KOPT-K1 (cell line): ENCODE measurements around the gene USF1.

ENCODE experiments used
- H3K27ac ChIP-seq: fragments of 200-600 bp; sonication (generic); 2 replicates; pipeline ENCODE4 v1.5.1; 2016; ENCODE audit warnings: antibody characterized with exemption, mild to moderate bottlenecking, low read depth, low read length; ENCODE audit not compliant: poor library complexity, severe bottlenecking
- H3K36me3 ChIP-seq: fragments of 200-600 bp; sonication (generic); 2 replicates; pipeline ENCODE4 v1.5.1; 2017; ENCODE audit warnings: antibody characterized with exemption, mild to moderate bottlenecking, low read length, moderate library complexity; ENCODE audit not compliant: insufficient read depth
- H3K9me3 ChIP-seq: fragments of 200-600 bp; sonication (generic); 2 replicates; pipeline ENCODE4 v1.5.1; 2017; ENCODE audit warnings: antibody characterized with exemption, low read length, mild to moderate bottlenecking; ENCODE audit not compliant: insufficient read depth, poor library complexity, severe bottlenecking

USF1 gene

DNA sequence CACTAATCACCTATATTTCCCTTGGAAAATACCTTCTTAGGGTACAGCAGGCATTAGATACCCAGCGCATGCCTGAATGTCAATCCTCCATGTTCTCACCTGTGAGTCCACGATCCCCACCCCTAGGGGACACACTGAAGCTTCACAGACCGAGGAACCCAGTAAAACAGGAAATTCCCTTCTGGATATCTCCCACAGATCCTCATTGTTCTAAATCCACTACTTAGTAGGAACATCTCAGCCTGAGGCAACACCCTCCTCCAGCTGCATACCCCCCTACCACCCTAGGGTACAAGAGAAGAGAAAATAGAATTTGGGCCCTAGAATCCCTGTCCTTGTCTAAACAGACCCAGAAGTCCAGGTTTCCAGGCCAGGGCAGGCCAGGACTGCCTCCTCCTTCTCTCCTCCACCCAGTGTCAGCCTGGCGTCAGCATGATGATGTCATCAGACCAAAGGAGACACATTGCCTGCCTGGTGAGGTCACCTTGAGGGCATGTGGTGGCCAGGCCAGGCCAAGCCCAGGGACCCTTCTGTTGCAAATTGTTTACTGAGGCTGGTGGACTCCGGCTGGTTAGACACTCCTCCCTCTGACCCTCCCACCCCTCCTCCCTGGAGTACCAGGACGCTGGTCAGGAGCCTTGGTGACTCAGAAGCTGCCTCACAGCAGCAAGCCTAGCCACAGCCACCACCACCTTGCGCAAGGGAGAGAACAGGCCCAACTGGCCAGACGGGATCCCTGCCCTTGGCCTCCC, 37.4 kb upstream of the USF1 start:
- Histone ChIP-seq H3K9me3 (no peaks in the 10 kb centered on the region), H3K36me3 (no peaks in the 10 kb centered on the region), H3K27ac (no peak overlapping the region)

DNA sequence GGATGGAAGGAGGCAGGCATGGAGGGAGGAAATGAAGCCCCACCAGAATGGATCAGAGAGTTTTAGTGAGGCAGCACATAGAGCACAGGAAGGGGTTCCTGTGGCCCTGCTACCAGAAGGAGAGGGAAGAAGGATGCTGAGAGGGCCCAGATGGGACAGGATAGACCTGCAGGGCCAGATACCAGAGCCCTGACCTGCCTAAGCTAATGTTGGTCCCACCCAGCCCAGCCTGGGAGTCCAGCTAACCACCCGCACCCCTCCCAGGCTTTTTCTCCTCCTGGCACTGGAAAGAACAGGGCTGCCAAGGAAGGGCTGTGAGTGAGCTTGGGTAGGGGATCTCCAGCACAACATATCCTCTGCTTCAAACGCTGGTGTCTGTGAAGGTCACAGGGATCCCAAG, 36.7 kb upstream of the USF1 start:
- Histone ChIP-seq H3K36me3 (no peaks in the 10 kb centered on the region), H3K9me3 (no peaks in the 10 kb centered on the region), H3K27ac (no peak overlapping the region)

DNA sequence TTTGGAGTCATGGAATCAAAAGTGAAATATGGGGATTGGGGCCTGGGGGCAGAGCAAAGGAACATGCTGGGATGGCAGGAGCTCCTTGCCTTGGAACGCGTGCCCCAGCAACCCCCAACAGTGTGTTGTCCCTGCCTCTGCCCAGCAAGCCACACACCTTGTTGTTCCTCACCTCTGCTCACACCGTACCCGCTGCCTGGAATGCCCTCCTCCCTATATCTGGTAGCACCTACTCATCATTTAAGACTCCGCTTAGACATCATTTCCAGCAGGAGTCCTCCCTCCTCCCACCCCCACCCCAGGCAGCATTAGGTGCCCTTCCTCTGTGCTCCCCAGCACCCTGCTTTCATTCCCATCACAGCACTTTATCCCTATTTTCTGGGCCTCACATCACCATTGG, 35.7 kb upstream of the USF1 start:
- no peaks in the 10 kb centered on the region for H3K9me3 ChIP-seq
- H3K27ac ChIP-seq = no peak overlapping the region
- H3K36me3 ChIP-seq = no peaks in the 10 kb centered on the region

DNA sequence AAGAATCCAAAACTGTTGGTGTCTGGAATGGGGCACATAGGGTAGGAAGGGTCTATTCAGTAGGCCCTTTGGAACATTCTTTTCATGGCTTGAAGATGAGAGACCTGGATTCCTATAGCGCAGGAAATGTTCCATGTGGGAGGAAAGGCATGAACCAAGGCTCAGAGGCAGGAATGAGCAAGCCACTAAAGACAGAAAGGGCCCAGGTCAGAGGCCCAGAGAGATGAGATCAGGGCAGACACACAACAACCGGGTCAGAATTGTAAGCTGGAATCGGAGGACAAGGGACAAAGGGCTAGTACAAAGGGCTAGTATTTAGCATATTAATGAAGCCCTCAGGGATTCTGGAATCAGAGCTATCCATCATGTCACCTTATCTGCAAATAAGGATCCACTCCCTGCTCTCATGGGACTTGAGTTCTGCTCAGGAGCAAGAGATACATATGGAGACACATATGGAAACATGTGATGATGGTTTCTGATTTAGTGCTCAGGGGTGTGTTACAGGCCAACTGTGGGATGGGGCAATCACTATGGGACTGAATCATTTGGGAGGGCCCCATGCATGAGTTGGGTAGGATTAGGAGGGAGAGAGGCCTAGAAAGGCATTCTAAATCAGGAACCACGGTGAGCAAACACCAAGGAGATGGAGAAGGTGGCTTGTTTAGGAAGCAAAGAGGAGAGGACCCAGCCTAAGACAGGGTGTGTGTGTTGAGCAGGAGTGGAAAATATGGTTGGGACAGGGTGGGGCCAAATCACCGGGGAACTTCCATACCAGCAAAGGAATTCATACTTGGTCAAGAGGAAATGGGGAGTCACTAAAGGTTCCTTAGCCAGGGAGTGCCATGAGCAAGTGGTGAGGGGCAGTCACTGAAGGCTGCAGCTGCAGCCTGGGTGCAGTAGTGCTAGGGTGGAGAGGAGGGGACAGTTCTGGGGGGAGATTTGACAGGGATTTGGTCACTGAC, 34.9 kb upstream of the USF1 start:
- Histone ChIP-seq H3K36me3 (no peaks in the 10 kb centered on the region), H3K27ac (no peak overlapping the region), H3K9me3 (no peaks in the 10 kb centered on the region)

DNA sequence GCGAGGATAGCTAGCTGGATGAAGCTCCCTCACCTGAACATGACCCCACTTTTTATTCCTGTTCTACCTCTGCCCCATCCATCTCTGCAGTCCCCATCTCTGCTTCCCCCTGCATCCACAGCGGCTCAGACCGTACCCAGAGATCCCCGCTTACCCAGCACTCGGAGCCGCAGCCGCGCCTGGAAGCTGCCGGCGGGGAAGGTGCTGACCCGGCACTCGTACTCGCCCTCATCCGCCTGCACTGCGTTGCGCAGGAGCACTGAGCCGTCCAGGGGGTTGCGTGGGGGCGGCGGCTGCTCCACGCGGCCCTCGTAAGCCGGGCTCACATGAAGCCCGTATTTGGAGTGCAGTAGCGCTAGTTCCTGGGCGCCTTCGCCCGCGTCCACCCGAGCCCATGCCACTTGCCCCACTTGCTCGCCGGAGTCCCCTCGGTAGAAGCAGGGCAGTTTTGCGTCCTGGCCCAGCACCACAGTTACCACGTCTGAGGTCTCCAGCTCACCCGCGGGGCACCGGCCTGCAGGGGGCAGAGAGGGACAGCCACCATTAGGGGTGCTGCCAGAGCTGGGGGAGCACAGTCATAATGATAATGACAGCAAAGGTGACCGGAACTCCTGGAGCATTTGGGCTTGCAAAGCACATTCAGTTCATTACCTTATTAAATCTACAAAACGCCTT, 33.8 kb upstream of the USF1 start:
- Histone ChIP-seq H3K36me3 (no peaks in the 10 kb centered on the region), H3K9me3 (no peaks in the 10 kb centered on the region), H3K27ac (no peak overlapping the region)

DNA sequence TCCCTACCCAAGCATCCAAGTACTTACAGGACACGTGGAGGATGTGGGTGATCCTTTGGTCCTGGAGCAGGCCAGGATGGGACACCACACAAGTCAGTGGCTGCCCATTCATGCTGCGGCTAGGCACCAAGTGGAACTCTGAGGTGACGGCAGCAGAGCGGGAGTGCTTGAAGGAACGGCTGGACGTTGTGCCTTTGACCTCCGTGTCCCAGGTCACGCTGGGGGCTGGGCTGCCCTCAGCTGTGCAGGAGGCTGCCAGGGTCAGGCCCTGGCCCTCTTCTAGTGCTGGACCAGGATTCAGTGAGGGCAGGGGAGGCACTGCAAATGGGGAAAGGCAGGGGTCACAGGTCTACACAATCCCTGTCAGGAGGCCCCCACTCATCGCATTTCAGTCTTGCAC, 31.6 kb upstream of the USF1 start:
- Histone ChIP-seq H3K9me3 (no peaks in the 10 kb centered on the region), H3K36me3 (no peaks in the 10 kb centered on the region), H3K27ac (no peak overlapping the region)

DNA sequence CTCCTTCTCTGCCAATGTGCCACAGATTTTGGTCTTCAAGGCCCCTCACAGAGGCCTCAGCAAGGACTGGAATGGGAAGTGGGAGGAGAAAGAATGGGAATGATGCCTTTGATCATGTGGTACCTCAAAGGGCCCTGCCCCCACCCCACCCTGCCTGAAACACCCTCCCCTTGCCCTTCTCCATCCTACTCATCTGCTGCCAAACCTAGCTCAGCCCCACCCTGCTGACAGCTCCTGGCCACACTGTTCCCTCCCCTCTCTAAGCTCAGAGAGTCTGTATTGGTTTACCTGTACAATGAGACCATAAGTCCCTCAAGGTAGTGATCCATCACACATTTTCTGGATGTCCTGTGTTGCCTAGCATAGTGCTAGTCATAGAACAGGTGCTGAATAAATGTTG, 30.6 kb upstream of the USF1 start:
- Histone ChIP-seq H3K27ac (no peak overlapping the region), H3K9me3 (no peaks in the 10 kb centered on the region)

DNA sequence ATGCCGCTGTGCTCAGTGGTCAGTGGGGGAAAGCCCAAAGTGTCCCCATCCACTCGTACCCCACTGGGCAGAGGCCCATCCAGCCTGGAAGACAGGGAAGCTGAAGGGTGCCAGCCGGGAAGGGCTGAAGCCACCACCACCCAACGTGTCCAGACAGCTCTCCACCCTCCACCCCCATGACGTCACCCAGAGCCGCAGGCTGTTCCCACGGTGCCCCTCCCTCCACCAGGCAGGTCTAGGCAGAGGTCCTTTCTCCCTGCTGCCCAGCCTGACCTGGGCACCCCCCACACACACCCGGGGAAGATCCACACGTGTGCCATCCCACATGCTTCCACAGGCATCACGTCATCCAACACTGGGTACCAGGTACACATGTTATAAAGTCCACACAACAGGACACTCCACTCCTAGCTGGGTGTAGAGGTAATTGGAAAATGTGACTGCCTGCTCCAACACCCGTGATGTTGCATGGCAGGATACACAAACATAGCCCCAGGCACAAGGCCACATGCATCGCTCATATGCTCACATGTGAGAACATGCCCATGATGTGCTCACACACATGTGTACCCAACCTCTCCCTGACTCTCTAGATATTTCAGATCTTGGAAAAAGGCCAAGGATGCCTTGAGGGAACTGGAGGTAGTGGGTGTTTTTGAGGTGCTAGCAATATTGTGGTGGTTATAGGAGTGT, 29.0 kb upstream of the USF1 start:
- Histone ChIP-seq H3K9me3 (no peaks in the 10 kb centered on the region), H3K27ac (no peak overlapping the region), H3K36me3 (no peaks in the 10 kb centered on the region)

More for the DNA sequence above, 30.6 kb upstream of the USF1 start:
- no peaks in the 10 kb centered on the region for H3K36me3 ChIP-seq

DNA sequence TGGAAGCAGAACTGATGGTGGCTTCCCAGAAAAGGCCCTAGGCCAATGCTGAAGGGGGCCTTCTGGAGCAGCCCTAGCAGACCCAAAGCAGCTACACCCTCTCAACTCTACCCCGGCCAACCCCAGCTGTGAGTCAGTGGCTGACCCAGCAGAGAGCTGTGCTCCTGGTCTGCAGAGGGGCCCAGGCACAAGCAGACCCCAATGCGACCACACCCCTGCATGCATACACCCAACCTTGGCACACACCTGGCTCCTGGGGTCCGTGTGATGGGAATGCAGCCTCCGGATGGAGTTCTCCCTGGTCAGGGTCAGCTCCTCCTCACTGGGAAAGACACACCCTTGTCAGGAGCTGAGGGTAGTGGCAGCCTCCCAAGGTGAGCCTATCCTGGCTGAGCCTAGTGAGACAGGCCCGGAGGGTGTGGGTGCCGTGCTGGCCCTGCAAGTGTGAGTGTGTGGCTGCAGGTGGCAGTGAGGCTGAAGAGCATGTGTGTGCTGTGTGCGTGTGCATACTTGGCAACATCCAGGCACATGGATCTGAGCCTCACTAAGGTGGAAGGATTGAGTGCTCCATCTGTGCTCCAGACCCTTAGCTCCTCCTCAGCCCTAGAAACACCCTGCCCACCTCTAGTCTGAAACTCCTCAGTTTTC, 27.8 kb upstream of the USF1 start:
- no peaks in the 10 kb centered on the region for H3K9me3 ChIP-seq
- H3K27ac ChIP-seq = peak overlapping the region; percentile 7

DNA sequence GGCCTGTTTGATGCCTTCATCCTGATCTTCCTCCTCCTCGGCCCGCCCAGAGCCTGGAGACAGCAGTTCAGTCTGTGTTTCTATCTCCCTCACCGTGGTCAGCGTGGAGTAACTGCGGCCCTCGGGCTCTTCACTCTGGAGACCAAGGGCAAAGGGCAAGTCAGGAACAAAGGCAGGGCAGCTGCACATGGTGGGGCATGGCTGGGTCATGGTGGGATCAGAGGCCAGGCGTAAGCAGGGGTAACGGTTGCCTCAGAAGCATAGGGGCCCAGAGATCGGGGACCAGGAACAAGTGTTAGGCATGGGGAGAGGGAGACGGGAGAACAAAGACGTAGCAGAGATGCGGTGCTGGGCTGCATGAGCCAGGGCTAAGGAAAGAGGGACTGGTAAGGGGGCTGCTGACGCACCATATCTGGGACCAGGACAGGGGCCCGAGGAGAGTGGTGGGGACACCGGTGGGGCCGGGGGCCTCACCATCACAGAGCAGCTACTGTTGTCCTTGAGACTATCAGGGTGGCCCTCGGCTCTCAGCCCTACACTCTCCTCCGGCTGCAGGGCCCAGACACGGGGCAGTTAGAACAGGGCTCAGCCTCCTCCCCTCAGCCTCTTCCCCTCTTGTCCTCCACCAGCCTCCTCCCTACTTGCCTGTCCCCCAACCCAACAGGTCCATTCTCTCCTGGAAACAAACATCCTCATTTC, 27.1 kb upstream of the USF1 start:
- Histone ChIP-seq H3K9me3 (no peaks in the 10 kb centered on the region), H3K27ac (peak overlapping the region; percentile 7), H3K36me3 (no peaks in the 10 kb centered on the region)

More for the DNA sequence above, 27.8 kb upstream of the USF1 start:
- H3K36me3 ChIP-seq = no peaks in the 10 kb centered on the region

DNA sequence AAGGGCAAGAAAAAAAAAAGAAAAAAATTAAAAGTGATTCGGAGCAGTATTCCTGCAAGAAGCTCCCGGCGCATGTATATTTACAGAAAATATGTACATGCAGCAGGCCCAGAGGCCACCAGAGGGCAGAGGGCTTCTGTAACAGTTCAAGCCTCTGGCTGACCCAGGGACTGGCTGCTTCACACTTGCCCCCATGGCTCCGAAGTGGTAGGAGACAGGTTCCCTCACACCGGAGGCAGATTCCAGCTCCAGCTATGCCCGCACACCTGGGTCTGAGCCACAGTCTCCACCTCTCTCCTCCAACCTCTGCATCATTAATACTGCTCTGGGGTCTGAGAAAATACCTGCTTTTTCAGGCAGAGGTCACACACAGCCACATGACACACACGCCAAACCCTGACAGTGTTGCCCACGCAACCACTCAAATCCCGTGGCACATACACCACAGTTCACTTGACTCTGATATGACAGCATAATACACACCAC, 26.2 kb upstream of the USF1 start:
- Histone ChIP-seq H3K27ac (peak overlapping the region; percentile 0), H3K9me3 (no peaks in the 10 kb centered on the region), H3K36me3 (peaks cover 3% of the 10 kb centered on the region)

DNA sequence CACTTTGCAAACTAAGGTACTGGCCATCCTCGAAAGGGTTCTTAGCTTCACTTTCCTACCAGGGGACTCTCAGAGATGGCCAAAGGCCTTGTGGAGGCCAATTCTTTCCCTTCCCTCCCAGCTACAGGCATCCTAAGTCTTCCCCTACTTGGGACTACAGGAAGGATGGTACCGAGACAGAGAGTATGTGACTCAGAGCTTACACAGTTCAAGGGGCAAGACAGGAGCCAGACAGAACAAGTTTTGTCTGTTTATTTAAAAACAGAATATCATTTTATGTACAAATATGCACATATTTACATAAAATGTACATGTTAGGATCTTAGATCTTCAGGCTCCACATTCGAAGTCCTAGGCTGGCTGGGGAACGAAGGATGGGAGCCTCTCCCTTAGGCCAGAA, 25.0 kb upstream of the USF1 start:
- Histone ChIP-seq H3K36me3 (peaks cover 14% of the 10 kb centered on the region), H3K27ac (peak overlapping the region; percentile 98), H3K9me3 (no peaks in the 10 kb centered on the region)

DNA sequence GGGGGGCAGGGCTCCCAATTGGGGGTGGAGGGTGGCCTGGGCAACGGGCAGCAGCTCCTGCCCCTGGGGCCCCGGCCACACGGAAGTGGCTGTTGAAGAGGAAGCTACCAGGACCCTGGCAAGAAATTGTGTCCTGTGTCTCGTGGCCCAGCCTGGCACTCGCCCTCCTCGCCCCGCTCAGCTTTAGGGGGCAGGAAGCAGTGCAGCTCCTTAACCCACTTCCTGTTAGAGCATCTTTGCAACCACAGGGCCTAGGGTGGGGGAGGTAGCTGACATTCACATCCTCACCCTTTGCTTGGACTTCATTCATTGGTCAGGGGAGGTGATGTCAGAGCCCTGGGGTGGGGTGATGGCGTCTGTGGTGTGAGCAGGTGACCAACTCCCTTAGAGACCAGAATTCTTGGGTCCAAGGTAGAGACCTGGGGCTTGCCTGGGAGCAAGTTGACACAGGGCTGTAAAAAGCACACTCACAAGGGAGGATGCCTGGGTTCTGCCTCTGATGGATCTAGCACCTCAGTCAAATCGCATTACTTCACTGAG, 24.0 kb upstream of the USF1 start, which contains the start of gene ARHGAP30:
Gene ARHGAP30, minus strand, starts transcription at position 161 of the 540 bp plus-strand sequence. CDS start 267 bp downstream, outside the sequence.
- H3K9me3 ChIP-seq = no peaks in the 10 kb centered on the region
- H3K27ac ChIP-seq = peak within 1 kb of the TSS; percentile 98
- H3K36me3 ChIP-seq = peaks cover 14% of the 10 kb centered on the region
